Activated CD4-positive, alpha-beta T cell treated with anti-CD3 and anti-CD28 coated beads, Interleukin-2, amount 10 ng/mL, durations not matched to agents 24 days and 14 days (primary cell): ENCODE data around the gene C17orf67. TPM values are rescaled to one million over a fixed set of nuclear protein-coding genes. Genes with fewer than 3 reads are reported as not detected.

Source experiments
- DNase-seq: peaks from one replicate; pipeline ENCODE4 v3.0.0; 2022
- H3K27ac Mint-ChIP-seq: one replicate; pipeline ENCODE4 v1.8.0; 2022; ENCODE audit warnings: mild to moderate bottlenecking, mixed read lengths
- H3K27me3 Mint-ChIP-seq: one replicate; pipeline ENCODE4 v1.8.0; 2022; ENCODE audit warnings: mixed read lengths
- H3K36me3 Mint-ChIP-seq: one replicate; pipeline ENCODE4 v1.8.0; 2022; ENCODE audit warnings: low read depth, mild to moderate bottlenecking, mixed read lengths
- H3K4me1 Mint-ChIP-seq: one replicate; pipeline ENCODE4 v1.8.0; 2021; ENCODE audit warnings: mixed read lengths
- H3K4me3 Mint-ChIP-seq: one replicate; pipeline ENCODE4 v1.8.0; 2022; ENCODE audit warnings: mild to moderate bottlenecking, moderate library complexity, mixed read lengths
- H3K9me3 Mint-ChIP-seq: one replicate; pipeline ENCODE4 v1.8.0; 2021; ENCODE audit warnings: mixed read lengths
- intact Hi-C: fragments of 100-400 bp; cut with micrococcal nuclease; formaldehyde crosslinking; loops from one replicate; pipeline ENCODE4 v1.15.1; 2023
- total RNA-seq: library from RNA; stranded (reverse); gene quantifications from 2 replicates; pipeline ENCODE4 v1.2.3, GENCODE V29; 2022

Gene C17orf67
- total RNA-seq, 1 donor from 2014 or later: 4.4 TPM

GRCh38 chr17:56809820-56810179 lies 23.9 kb downstream of the C17orf67 start:
- no peak for DNase-seq
- H3K27me3 Mint-ChIP-seq: no peaks in the 10 kb centered on the region
- H3K4me1 Mint-ChIP-seq: peaks cover 5% of the 10 kb centered on the region
- no peak overlapping the region for H3K4me3 Mint-ChIP-seq
- no peak overlapping the region for H3K27ac Mint-ChIP-seq
- no peaks in the 10 kb centered on the region for H3K36me3 Mint-ChIP-seq
- intact Hi-C loops: no loop called here
- no peaks in the 10 kb centered on the region for H3K9me3 Mint-ChIP-seq

DNA sequence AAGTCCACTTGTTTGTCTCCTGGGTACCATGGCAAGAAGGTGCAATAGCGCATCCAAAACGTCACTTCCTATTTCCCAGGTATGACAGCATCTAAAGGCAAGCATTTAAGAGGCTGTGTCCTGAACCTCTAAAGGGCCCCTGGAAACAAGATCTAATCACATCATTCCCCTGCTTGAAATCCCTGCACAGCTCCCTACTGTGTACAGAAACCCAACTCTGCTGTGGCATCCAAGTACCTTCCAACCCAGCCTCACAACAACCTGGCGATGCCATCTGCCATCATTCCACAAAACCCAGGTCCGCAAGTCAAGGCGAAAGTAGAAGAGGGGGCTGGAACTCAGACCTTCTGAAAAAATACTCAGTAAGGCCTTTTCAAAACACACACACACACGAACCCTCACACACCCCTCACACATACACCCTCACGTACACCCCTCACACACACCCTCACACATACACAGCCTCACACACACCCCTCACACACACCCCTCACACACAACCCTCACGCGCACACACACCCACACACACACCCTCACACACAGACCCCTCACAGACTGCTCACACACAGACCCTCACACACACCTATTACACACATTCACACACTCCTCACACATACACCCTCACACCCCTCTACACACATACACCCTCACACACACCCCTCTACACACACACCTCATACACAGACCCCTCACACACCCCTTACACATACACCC lies 24.5 kb downstream of the C17orf67 start:
- peaks cover 5% of the 10 kb centered on the region for H3K4me1 Mint-ChIP-seq
- no peak for DNase-seq
- no peaks in the 10 kb centered on the region for H3K36me3 Mint-ChIP-seq
- no peak overlapping the region for H3K4me3 Mint-ChIP-seq
- H3K27ac Mint-ChIP-seq: no peak overlapping the region
- H3K9me3 Mint-ChIP-seq: no peaks in the 10 kb centered on the region
- no peaks in the 10 kb centered on the region for H3K27me3 Mint-ChIP-seq
- intact Hi-C loops: no loop called here

GRCh38 chr17:56808503-56808902 lies 25.2 kb downstream of the C17orf67 start:
- intact Hi-C loops: no loop called here
- H3K4me3 Mint-ChIP-seq: no peak overlapping the region
- no peaks in the 10 kb centered on the region for H3K9me3 Mint-ChIP-seq
- no peak overlapping the region for H3K27ac Mint-ChIP-seq
- no peaks in the 10 kb centered on the region for H3K27me3 Mint-ChIP-seq
- DNase-seq: no peak
- H3K36me3 Mint-ChIP-seq: no peaks in the 10 kb centered on the region
- peaks cover 5% of the 10 kb centered on the region for H3K4me1 Mint-ChIP-seq

- H3K27me3 Mint-ChIP-seq: no peaks in the 10 kb centered on the region
- intact Hi-C loops: no loop called here
- no peak for DNase-seq
These were observed 26.0 kb downstream of the C17orf67 start for GRCh38 chr17:56807723-56808122.

DNA sequence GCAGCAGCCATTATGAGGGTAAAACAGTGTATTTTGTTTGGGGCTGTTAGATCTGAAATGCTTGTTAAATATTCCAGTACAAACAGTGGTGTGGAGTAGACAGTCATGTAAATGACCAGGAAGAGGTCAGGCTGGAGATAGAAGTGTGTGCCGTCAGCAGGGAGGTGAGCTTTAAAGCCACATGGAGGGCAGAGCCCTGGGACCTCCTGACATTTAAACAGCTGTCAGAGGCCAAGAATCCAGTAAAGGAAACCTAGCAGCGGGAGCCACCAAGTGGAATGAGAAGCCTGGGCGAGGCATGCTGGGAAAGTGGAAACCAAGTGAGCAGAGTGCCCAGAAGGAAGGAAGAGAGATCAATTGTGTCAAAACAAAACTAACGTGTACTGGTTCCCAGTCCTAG lies 26.8 kb downstream of the C17orf67 start:
- no peak overlapping the region for H3K27ac Mint-ChIP-seq
- no peaks in the 10 kb centered on the region for H3K36me3 Mint-ChIP-seq
- intact Hi-C loops: no loop called here
- no peak for DNase-seq
- no peaks in the 10 kb centered on the region for H3K9me3 Mint-ChIP-seq
- H3K4me3 Mint-ChIP-seq: no peak overlapping the region
- H3K4me1 Mint-ChIP-seq: peaks cover 5% of the 10 kb centered on the region
- no peaks in the 10 kb centered on the region for H3K27me3 Mint-ChIP-seq

More at GRCh38 chr17:56807723-56808122, 26.0 kb downstream of the C17orf67 start:
- H3K4me1 Mint-ChIP-seq: peaks cover 5% of the 10 kb centered on the region
- no peak overlapping the region for H3K27ac Mint-ChIP-seq
- no peak overlapping the region for H3K4me3 Mint-ChIP-seq
- H3K9me3 Mint-ChIP-seq: no peaks in the 10 kb centered on the region
- no peaks in the 10 kb centered on the region for H3K36me3 Mint-ChIP-seq

- no peaks in the 10 kb centered on the region for H3K9me3 Mint-ChIP-seq
- no peaks in the 10 kb centered on the region for H3K27me3 Mint-ChIP-seq
- H3K36me3 Mint-ChIP-seq: no peaks in the 10 kb centered on the region
- peaks cover 5% of the 10 kb centered on the region for H3K4me1 Mint-ChIP-seq
- no peak overlapping the region for H3K27ac Mint-ChIP-seq
- intact Hi-C loops: no loop called here
- H3K4me3 Mint-ChIP-seq: no peak overlapping the region
- no peak for DNase-seq
These were observed 29.3 kb downstream of the C17orf67 start for GRCh38 chr17:56804454-56804853.

DNA sequence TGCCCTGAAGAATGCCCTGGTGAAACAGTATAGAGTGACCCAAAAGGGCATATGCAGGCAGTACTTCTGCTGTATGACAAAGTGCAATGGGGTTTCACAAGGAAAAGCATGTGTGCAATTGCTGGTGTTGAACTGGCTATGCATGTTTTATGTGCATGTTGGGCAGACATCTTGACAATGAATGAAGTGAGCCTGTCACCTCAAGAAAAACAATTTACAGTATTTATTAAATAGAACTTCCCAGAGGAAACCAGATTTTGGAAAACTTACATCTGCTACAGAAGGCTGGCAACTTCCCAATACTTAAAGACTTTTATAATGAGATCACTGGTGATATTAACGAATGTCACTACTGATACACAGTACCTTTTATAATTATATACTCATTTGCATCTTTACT lies 30.6 kb downstream of the C17orf67 start:
- intact Hi-C loops: no loop called here
- H3K9me3 Mint-ChIP-seq: no peaks in the 10 kb centered on the region

DNA sequence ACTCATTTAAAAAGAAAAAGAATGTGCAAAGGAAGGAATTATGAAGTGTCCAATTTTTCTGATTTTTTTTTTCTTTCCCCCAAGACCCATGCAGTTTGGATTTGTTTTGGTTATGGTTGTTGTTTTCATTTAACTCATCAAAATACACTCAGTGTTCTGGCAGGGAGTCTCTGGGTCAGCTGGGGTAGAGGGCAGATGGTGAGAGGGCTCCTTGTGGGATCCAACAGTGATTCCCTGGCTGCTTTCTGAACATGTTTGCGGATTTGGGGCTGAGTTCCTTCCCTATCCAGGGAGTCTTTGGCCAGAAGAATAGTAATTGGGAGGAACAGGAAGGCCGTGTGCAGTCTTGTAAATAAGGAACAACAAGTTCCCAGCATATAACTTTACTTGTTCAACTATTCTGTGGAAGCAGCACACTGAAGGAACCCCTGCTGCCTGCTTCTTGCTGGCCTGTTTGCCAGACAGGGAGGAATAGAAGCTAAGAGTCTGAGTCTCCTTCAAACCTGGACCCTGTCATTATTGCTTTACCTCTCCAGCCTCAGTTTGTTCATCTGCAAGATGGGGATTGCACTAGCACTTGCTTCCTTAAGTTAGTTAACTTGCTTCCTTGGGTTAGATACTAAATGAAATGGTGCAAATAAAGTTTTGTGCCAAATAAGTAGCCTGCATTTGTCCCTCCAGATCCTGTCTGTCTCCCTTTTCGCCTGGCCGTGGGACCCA lies 32.1 kb downstream of the C17orf67 start:
- no peak for DNase-seq
- H3K27ac Mint-ChIP-seq: no peak overlapping the region
- H3K27me3 Mint-ChIP-seq: no peaks in the 10 kb centered on the region
- no peak overlapping the region for H3K4me3 Mint-ChIP-seq
- H3K9me3 Mint-ChIP-seq: no peaks in the 10 kb centered on the region
- H3K4me1 Mint-ChIP-seq: peaks cover 2% of the 10 kb centered on the region
- intact Hi-C loops: no loop called here
- no peaks in the 10 kb centered on the region for H3K36me3 Mint-ChIP-seq

More for the DNA sequence above, 30.6 kb downstream of the C17orf67 start:
- Mint-ChIP-seq H3K4me3 (no peak overlapping the region), H3K36me3 (no peaks in the 10 kb centered on the region), H3K27me3 (no peaks in the 10 kb centered on the region), H3K4me1 (peaks cover 5% of the 10 kb centered on the region), H3K27ac (no peak overlapping the region)
- DNase-seq: no peak

DNA sequence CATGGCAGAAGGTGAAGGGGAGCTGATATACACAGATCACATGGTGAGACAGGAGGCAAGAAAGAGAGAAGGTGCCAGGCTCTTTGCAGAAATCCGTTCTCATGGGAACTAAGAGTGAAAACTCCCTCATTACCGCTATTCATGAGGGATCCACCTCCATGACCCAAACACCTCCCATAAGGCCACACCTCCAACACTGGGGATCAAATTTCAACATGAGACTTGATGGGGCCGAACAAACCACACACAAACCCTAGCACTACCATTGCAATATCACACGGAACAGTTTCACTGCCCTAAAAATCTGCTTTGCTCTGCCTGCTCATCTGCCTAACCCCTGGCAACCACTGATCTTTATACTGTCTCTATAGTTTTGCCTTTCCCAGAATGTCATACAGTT lies 34.8 kb downstream of the C17orf67 start:
- H3K36me3 Mint-ChIP-seq: no peaks in the 10 kb centered on the region
- no peak overlapping the region for H3K4me3 Mint-ChIP-seq
- DNase-seq: no peak
- no peaks in the 10 kb centered on the region for H3K4me1 Mint-ChIP-seq
- no peaks in the 10 kb centered on the region for H3K27me3 Mint-ChIP-seq
- intact Hi-C loops: no loop called here
- H3K9me3 Mint-ChIP-seq: no peaks in the 10 kb centered on the region
- no peak overlapping the region for H3K27ac Mint-ChIP-seq

GRCh38 chr17:56796536-56796935 lies 37.2 kb downstream of the C17orf67 start:
- H3K27ac Mint-ChIP-seq: no peak overlapping the region
- H3K36me3 Mint-ChIP-seq: peaks cover 10% of the 10 kb centered on the region
- intact Hi-C loops: no loop called here
- peaks cover 11% of the 10 kb centered on the region for H3K9me3 Mint-ChIP-seq
- no peak for DNase-seq
- H3K4me1 Mint-ChIP-seq: no peaks in the 10 kb centered on the region
- H3K4me3 Mint-ChIP-seq: no peak overlapping the region
- no peaks in the 10 kb centered on the region for H3K27me3 Mint-ChIP-seq

DNA sequence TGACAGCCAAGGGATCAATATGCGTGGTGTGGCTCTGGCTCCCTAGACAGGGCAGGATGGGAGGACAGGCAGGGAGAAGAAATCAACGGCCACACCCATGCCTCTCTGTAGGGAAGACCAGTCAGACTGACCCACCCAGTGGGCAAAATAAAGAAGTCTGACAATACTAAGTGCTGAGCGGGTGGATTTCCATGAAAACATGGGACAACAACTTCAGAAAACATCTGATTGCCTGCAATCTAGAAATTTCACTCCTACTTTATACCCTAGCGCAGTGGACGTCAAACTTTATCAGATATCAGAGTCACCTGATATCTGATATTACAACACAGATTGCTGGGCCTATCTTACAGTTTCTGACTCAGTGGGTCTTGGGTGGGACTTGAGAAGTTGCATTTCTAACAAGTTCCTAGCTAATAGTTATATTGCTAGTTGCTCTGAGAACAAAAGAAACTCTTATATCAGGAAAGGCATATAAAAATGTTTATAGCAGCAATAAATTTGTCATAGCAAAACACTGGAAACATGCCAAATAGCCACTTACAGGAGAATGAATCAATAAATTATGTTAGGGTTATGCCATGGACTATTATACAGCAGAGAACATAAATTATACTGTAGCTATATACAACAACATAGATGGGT lies 38.4 kb downstream of the C17orf67 start:
- DNase-seq: no peak
- H3K9me3 Mint-ChIP-seq: peaks cover 11% of the 10 kb centered on the region
- H3K4me3 Mint-ChIP-seq: no peak overlapping the region
- no peaks in the 10 kb centered on the region for H3K4me1 Mint-ChIP-seq
- H3K36me3 Mint-ChIP-seq: peaks cover 10% of the 10 kb centered on the region
- no peaks in the 10 kb centered on the region for H3K27me3 Mint-ChIP-seq
- intact Hi-C loops: no loop called here
- H3K27ac Mint-ChIP-seq: no peak overlapping the region

DNA sequence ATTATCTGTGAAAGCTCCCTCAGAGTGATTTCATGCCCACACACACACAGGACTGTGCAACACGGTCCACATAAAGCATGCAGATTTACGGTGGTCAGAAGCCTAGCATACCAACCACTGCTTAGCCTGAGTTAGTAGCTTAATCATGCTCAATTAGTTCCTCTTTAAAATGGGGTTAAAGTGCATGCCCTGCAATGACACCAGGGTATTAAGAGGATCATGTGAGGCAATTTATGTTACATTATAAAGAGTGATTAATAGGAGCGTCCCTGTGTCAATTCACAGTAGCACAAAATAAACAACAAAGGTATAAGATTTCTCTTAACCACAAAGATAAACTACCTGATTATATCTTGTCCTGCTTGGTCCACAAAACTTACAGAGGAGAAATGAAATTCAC lies 39.8 kb downstream of the C17orf67 start:
- Mint-ChIP-seq H3K4me3 (no peak overlapping the region), H3K4me1 (no peaks in the 10 kb centered on the region), H3K9me3 (peaks cover 11% of the 10 kb centered on the region), H3K36me3 (peaks cover 10% of the 10 kb centered on the region), H3K27ac (no peak overlapping the region), H3K27me3 (no peaks in the 10 kb centered on the region)
- DNase-seq: no peak
- intact Hi-C loops: no loop called here

DNA sequence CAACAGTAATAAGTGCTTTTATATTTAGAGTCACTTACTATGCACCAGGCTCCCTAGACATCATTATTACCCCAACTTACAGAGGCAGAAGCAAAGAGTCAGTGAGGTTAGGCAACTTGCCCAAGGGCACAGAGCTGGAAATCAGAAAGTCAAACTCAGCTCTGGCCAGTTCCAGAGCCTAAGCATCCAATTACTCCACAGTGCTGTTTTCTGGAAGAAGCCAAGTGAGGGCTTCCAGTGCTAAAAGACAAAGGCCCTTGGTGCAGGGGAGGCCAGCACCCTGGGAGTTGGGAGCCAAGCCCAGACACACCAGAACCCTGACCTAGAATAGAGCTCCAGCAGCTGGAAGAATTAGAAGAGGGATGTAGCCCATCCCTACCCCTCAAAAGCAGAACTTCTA lies 40.2 kb downstream of the C17orf67 start:
- H3K36me3 Mint-ChIP-seq: peaks cover 10% of the 10 kb centered on the region
- H3K9me3 Mint-ChIP-seq: peaks cover 11% of the 10 kb centered on the region
- H3K4me1 Mint-ChIP-seq: no peaks in the 10 kb centered on the region
- no peak overlapping the region for H3K4me3 Mint-ChIP-seq
- no peak for DNase-seq
- H3K27me3 Mint-ChIP-seq: no peaks in the 10 kb centered on the region
- intact Hi-C loops: no loop called here
- H3K27ac Mint-ChIP-seq: no peak overlapping the region

- Mint-ChIP-seq H3K4me1 (peaks cover 8% of the 10 kb centered on the region), H3K36me3 (peaks cover 10% of the 10 kb centered on the region), H3K27me3 (no peaks in the 10 kb centered on the region), H3K4me3 (no peak overlapping the region), H3K9me3 (peaks cover 12% of the 10 kb centered on the region), H3K27ac (no peak overlapping the region)
- intact Hi-C loops: no loop called here
- DNase-seq: no peak
These were observed 41.5 kb downstream of the C17orf67 start for GRCh38 chr17:56792267-56792666.
